DMS153 treated with DMSO at 0.1 percent for 48 hours (cell line): ENCODE data around the gene XPNPEP1.

Experiments used
- DNase-seq: peaks from one replicate; lab custom pipeline; 2025; ENCODE audit not compliant: unreplicated experiment; lab: John Stamatoyannopoulos, UW

Gene XPNPEP1

DNA sequence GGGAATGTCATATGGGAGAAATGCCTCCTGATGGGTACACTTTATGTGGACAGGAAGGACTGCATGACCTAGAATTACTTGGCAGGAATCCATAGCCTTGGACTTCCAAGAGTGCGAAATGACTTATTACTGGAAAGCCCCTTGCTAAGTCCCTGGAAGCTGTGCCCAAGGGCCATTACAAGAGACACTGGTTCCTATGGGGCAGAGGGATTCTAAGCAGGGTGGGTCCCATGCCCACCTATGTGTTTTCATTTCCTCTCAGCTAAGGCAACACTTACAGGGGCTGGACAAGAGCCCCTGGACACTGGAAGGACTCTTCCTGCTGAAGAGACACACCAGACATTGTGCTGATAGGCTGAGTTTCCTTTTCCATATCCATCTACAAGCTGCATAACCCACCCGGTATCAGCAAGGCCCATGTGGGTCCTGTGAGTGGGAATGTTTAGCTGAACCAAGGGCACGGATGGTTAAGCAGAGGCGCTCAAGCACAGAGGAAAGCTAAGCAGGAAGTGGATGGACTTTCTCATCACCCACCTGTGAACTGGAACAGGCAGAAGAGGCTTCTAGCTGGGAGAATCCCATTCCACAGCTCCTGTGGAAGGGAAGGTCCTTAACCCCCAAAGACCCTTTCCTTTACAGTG lies 56.2 kb downstream of the XPNPEP1 start:
- no peak for DNase-seq

DNA sequence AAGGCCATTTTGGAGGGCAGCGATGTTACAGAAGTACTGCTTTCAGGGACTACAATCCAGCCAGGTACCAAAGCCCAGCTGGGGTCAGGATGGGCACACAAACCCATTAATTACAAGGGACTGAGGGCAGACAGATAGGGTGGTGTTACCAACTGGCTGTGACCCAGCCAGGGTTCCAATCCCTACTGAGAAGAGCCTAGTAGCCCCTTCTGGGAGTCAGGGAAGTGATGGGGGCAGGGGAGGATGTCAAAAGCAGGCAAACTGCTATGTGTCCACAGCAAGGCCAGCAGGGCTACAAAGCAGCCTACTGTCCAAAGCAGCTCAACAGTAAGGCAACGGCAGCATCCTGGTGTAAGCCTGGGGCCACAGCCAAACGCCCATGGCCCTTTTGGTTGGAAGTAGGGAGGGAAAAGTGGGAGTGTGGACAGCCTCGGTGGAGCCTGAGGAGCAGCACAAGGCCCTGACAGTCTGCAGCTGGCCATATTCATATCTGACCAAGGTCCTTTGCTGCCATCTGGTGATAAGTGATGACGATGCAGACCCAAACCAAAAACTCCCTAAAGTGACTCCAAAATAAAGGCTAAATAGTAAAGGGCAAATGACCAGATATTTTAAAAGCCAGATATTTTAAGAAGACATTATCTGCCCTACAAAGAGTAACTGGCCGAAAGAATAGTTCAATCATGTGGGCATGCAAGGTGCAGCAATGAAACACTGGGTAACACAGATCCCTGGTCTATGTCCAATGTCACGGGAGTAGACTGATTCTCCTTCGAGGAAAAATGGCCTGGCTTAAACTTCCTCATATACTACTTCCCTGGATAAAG lies 56.9 kb downstream of the XPNPEP1 start:
- DNase-seq: no peak

DNA sequence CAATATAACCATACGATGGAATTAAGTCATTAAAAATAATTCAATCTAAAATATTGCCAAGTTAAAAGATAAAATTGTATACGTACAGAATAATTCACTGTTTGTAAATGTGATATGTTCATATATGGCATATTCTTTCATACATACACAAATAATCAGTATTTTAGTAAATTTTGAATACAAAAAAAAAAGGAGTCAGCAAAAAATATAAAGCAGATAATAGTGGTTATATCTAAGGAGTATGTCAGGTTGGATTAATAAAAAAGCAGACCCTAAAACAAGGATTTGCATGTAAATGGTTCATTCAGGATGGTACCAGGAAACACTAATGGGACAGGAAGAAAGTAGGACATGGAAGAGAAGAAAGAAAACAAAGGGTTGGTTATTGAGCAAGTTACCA lies 59.5 kb downstream of the XPNPEP1 start:
- DNase-seq: no peak

DNA sequence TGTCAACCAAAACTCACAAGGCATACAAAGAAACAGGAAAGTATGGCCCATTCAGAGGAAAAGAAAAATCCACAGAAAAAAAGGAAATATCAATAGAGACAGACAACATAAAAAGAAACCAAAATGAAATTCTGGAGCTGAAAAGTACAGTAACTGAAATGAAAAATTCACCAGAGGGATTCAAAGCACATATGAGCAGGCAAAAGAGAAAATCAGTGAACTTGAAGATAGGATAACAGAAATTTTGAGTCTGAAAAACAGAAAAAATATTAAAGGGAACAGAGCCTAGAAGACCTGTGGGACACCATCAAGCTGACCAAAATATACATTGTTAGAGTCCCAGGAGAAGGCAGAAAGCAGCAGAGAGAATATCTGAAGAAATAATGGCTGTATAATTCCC lies 60.6 kb downstream of the XPNPEP1 start:
- no peak for DNase-seq

DNA sequence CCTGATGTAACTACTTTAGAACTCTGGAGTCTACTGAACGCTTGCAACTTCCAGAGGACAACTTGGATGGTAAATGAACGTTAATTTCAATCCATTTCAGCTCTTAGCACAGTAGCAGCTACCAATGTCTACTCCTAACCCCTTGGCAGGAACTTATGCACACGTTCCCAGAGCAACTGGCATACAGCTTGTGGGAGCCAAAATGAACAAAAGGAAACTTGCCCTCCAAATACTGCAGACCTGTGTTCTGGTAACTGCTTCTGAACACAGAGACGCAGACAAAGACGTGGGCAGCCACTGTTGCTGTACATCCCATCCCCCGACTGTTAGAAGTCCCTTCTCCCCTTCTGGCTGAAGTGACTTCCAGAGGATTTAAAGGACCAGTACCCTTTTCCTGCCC lies 61.3 kb downstream of the XPNPEP1 start:
- DNase-seq: no peak

DNA sequence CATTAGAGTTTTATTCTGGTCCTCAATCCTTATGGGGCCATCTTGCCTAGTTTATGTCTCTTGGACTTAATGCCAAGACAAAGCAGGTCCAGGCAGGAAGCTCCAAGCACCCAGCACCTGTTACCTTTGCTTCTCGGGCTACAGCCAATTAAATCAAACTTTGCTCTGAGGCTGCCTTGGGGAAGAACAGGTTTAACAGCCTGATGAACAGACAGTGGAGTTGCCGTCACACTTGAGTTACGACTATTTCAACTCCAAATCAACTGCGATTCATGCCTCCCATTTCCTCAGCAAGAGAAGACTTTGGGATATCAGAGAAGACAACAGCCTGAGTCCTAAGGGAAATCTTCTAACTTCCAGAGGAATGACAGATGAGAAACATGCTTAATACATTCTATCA lies 62.2 kb downstream of the XPNPEP1 start:
- no peak for DNase-seq

DNA sequence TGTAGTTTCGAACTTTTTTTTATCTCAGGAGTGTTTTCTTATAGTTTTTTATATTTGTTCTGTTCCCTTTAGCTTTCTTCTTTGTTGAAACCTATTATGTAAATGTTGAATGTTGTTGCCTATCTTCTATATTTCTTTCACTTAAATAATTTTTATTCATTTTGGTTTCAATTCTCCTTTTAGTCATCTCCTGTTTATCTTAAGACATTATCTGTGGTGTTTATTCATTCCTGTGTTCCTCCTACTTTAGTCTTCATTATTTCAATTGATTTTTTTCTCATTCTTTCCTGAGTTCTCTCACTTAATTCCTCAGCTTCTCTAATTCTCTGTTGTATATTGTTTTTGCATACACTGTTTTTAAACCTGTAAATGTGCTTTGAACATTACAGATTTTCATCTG lies 64.1 kb downstream of the XPNPEP1 start:
- DNase-seq: no peak

DNA sequence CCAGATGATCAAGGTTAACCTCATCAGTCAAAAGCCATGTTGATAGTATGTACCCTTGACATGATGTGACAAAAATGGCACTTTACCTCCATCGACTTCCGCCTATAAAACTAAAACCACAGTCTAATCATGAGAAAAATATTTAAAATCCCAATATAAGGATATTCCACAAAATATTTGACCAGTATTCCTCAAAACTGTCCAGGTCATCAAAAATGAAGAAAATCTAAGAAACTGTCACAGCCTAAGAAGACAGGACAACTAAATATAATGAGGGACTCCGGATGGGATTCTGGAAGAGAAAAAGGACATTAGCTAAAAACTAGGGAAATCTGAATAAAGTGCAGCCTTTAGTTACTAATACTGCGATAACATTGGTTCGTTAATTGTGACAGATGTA lies 67.6 kb downstream of the XPNPEP1 start:
- DNase-seq: no peak

DNA sequence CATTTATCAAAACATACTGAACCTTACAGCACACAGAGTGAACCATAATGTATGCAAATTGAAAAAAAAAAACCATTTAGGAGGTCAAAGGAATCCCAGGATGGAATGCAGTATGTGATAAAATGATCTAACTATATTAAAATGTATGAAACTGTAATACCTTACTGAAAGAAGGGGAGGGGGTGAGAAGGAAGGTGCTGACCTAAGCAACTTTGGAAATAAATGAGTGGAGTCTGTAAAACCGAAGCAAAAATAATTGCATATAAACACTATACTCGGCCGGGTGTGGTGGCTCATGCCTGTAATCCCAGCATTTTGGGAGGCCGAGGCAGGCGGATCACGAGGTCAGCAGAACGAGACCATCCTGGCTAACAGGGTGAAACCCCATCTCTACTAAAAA lies 69.4 kb downstream of the XPNPEP1 start:
- no peak for DNase-seq

DNA sequence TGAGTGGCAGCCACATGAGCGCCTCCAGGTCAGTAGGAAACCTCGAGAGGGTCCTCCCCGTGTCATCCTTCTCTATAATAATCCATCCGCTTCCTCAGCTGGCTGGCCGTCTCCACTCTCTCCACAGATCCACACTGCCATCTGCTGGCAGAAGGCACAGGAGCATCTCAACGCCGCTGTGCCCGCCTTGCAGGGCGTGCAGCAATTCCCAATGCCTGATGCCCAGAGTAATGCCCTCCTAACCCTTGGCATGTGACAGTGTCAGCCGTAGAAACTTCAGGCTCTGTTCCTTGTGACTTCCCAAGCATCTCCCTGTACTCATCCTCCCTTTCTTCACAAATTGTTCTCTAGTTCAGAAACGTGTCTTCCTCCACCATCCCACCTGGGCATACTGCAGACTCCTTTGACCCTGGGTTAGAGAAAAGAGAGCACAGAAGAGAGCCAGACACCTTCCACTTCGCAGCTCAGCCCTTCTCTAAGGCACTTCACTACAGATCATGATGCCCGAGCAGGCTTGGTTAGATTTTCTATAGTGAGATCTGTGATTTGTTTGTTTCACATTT lies 70.8 kb downstream of the XPNPEP1 start:
- DNase-seq: peak; percentile 43

DNA sequence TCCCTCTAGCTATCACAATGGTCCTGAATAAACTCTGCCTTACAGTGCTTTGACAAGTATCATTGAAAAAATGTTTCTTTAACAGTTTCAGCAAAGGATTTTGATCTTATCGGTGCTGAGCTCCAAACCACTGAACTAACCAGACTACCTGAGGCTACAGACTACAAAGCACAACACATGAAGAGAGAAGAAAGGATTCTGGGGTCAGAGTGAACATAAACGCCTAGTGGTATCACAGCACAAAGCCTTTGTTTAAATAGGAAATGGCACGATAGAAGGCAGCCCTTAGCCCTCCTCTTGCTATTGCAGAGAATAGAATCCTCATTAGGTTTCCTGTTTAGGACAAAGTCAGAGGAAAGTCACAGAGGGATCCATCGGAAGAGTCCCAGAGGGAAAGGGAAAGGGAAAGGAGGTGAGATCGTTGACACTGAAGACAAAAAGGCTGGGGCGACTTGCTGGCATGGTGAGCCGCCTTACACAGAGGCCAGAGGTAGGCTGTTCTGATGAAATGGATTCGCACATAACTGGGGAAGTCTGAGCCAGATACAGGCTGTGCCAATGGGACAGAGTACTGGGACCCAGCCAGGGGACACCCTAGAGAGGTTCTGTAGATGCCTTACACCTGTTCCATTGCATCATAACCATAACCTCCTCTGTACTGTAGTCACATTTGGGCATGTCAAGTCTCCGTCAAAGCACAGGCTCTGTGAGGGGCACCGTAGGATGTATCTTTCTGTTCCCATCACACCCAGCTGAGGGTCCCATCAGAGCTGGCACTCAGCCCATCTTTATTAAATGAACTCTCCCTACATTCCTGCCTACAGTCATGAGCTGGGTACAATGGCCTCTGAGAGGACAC lies 71.5 kb downstream of the XPNPEP1 start:
- no peak for DNase-seq

DNA sequence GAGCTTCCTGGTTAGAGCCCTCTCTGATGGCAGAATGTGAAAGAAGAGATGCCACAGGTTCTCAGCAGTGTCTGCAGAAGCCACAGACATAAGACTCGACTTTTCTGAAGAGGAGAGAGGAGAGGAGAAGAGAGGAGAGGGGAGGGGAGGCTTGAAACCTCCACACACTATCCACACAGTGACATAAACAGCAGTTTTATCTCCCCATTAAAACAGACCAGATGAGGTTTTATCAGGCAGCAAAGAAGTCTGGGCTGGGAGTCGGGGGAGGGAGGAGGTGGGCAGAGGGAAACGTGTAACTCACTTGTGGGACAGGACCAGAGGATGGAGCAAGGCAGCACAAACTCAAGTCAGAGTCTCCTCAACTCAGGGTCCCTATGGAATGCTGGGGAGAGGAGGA lies 76.5 kb downstream of the XPNPEP1 start:
- DNase-seq: no peak

DNA sequence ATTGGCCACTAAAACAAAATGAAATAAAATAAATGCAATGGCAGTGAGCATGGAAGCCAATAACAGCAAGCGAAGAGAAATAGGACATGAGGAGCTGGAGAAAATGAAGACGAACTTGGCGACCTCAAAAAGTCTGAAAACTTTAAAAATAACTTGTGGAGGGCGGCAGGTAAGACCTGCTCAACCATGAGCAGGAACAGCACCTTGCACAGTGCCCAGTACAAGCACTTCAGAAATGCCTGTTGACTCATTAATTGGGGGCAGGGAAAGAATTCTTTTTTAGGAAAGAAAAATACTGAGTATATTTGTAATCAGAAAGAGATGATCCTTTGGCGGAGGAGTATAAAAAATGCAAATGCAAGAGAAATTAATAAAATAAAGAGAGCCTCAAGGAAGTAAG lies 78.0 kb downstream of the XPNPEP1 start:
- DNase-seq: no peak

DNA sequence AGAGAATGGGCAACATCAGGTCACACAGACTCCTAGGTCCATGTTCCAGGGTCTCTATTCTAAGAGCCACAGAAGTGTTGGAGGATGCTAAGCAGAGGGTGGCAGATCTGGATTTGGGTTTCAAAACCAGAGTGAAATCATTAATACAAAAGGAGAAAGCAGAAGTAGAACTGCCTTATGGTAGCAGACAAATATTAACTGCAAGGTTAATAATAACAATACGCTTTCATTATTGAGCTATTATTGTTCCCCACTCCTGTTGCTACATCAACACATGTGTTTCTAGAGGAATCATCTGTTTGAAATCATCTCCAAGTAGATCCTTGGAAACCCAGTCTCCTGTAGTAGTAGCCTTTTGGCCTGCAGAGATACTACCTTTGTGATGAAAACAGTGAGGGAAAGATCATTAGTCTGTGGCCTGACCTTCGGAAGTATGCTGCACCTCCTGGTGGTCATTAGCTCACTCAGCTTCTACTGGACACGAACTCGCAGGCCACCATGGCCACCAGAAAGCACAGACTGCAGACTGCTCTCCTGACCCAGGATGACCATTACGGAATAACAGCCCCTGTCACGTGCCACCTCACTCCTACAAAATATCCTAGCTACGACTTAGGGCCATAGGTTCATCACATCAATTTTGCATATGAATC lies 84.6 kb downstream of the XPNPEP1 start:
- no peak for DNase-seq

DNA sequence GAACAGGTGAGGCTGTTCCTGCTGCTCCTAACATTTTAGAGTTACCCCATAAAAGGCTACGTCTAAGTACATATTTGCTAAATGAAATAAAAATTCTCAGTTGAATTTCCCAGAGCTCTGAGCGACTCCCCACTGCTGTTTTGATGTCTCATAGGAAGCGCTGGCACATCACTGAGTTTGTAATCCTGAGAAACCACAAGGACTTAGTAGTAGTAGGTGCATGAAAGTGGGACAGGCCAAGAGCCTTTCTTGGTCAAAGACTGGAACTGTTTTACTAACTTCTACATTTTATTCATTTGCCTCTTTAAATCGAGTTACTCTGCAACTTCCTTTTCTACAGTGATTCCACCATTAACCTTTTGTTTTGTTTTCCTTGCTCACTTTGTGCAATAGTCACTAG lies 85.9 kb downstream of the XPNPEP1 start:
- no peak for DNase-seq

DNA sequence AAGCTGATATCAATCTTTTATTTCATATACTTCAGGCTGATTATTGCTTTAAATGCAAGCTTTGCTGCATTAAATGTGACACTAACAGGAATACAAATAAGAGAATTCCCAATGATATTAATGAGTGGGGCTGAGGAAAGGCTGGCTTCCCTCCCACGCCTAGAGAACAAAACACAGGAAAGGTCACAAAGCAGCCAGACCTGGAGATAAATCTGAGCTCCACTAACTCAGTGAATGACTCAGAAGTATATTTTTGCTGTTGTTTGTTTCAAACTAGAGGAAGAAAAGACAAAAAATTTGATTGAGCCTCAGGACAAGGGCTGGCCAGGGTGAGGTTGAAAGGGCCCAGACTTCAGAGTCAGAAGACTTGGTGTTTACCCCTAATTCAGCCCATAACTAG lies 88.1 kb downstream of the XPNPEP1 start:
- no peak for DNase-seq

DNA sequence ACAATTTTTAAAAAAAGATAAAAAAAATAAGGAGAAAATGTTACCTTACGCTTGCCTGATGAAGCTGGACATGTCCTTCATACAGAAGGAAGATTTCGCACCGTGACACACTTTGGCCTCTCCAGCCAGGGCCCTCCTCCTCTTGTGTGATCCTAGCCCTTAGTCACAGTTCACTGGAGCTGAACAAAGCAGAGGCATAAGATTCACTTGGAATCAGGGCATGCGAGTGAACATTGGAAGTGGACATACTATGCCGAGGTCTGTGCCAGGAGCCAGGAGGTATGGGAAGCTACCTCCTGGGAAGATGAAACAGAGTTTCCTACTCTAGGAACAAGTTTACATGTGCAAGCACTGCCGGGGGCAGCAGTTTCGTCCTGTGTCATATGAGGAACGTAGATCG lies 91.5 kb downstream of the XPNPEP1 start:
- DNase-seq: no peak

DNA sequence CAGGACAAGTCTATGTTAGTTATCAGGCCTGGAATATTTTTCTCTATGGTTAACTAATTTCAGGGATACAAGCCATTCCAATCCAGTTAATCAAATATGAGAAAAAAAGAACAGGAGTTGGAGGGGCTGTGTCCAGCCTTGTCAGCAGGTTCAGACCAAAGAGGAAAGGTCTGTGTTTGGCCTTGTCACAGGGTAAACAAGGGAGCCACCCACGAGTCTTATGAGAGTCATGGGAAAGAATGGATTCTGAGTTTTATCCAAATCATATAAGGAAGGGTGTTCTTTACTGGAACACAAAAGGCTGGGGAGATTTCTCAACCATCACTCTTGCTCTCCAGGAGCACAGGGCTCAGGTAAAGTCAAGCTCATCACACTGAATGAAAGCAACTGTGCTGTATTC lies 99.1 kb downstream of the XPNPEP1 start:
- DNase-seq: no peak

DNA sequence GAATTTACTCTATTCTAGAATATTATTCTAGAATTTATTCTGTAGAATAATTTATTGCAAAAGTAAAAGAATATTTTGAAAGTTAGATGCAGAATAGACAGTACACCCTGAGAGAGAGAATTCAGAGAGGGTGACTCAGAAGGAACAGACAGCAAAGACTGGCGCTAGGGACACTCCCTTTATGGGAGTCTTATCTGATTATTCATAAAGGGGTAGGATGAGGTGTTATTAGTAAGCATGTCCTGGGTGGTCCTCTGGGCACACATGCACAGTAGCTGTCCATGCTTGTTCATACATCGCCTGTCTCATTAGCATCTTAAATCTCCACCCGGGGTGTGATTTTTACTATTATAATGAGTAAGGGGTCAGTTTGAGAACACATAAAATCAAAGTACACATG lies 100.1 kb downstream of the XPNPEP1 start:
- DNase-seq: no peak

DNA sequence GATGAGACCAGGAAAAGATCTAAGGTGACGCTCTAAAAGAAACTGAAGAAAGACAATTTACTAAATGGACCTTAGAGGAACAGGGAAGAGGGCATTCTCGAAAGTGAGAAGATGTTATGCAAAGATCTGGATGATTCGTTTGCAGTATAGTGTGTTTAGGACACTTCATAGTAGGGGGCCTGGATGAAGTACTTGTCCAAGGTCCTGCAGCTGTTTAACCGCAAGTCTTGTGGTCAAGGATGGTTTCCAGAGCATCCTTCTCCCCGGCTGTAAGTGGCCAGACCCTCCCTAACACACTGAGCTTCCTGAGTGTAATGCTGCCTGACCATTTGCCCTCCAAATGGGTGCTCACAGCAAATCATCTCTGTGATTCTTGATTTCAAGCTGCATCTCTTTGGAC lies 101.6 kb downstream of the XPNPEP1 start:
- no peak for DNase-seq
